HTR-8/SVneo (cell line): Measurements from ENCODE around the gene CNTFR.

Source experiments
- DNase-seq: peaks from one replicate; pipeline ENCODE4 v3.0.0; 2011; ENCODE audit warnings: low spot score, mixed read lengths; ENCODE audit not compliant: insufficient read length
- FAIRE-seq: peaks from 2 replicates; lab custom pipeline; 2011; peaks lifted over from hg19 to GRCh38; lab: Jason Lieb, UNC

The CNTFR gene

GRCh38 chr9:34574571-34574970 lies 15.0 kb downstream of the CNTFR start:
- no peak for DNase-seq
- no peak for FAIRE-seq

DNA sequence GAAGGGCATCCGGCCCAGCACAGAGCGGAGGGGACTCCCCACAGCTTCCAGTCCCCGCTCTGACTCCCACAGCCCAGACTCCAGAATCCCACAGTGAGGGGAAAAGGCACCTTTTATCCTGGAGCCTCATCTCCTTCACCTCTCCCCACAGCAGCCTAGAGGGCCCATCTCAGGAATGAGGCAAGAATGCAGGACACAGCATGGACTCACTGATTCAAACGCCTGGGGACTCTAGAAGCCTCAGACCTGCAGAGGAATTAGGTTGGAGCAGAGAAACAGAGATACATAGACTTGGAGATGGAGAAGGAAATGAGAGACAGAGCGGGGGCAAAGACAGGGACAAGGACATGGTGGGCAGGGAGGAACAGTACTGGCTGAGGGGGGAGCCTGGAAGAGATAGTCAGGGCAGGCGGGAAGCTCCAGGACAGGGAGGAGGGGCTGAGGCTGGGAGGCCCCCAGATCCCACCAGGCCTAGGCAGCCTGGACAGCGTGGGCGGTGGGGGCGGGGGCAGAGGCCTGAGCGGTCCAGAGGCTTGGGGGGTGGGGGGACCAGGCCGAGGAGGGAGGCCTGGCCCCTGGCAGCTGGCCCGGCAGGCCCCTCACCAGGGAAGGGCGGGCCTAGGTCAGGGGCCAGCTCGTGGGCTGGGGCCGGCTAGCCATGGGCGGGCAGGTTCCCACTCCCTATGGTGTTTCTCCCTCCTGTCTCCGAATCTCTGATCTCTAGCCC lies 15.8 kb downstream of the CNTFR start:
- FAIRE-seq: no peak
- no peak for DNase-seq

GRCh38 chr9:34572628-34573027 lies 16.9 kb downstream of the CNTFR start:
- no peak for FAIRE-seq

DNA sequence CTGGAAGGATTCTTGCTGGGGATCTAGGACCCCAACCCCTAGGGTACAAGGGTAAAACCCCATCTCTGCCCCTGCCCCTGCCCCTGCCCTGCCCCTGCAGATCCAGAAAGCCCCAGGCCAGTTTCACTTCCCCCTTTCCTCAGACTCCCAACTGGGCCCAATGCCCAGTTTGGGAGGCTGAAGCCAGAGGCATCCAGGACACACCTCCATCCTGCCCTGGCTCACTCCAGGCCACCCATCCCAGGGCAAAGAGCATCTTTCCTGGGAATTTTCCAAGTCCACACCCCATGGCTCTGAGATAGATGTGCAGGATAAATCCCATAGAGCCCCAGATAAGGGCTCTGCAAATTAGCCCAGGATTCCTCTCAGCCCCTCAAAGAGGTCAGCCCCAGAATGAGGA lies 17.4 kb downstream of the CNTFR start:
- FAIRE-seq (no peak), DNase-seq (no peak)

More at GRCh38 chr9:34572628-34573027, 16.9 kb downstream of the CNTFR start:
- DNase-seq: no peak

- no peak for FAIRE-seq
- no peak for DNase-seq
Observed at GRCh38 chr9:34571481-34571810, 18.1 kb downstream of the CNTFR start.

- DNase-seq (no peak), FAIRE-seq (no peak)
Observed at GRCh38 chr9:34570809-34571480, 18.6 kb downstream of the CNTFR start.

DNA sequence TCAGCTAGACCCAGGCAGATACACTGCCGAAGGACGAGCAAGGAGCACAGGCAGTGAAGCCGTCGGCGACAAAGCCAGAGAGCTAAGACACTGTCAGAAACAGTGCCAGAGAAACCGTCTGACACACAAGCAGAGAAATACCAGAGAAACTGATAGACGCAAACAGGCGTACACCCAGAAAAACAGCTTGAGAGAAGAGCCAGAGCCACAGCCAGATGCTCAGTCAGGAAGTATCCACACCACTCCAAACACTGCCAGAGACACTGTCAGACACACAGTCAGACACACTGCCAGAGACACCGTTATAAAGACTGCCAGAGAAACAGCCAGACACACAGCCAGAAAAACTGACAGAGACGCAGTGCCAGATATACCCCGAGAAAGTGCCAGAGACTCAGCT lies 19.1 kb downstream of the CNTFR start:
- DNase-seq: no peak
- no peak for FAIRE-seq

DNA sequence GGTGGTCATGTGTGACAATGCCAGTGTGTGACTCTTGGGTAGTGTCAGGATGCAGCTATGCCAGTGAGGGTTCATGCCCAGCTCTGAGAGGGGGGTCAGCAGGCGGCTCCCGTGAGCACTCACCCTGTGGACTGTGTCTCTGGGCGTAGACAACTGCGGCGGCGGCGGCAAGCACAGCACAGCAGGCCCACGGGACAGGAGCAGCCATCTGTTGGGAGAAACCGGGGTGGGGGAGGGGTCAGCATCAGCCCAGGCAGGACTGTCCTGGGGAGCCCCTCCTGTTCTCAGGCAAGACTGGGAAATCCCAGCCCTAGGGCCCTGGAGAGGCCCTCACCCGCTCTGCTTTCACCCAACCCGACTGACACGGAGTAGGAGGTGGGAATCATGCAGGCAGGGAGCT lies 20.8 kb downstream of the CNTFR start:
- DNase-seq: no peak

DNA sequence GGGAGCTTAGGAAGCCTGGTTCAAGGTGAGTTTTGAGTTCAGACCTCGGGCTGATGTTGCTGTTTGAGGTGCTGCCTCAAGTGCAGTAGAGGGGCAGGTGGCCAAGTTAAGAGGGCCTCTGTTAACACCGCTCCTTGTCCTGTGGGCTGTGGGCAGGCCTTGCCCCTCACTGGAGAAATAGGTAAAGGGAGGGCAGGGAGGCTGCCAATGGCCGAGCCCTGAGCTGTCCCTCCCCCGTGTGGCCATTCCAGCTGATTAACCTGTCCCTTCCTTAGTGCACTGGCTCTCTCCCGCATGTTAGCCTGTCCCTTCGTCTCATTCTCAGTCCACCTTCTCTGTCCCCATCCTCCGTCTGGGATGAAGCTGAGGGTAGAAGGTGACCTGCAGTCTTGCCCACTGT lies 21.4 kb downstream of the CNTFR start:
- DNase-seq (no peak), FAIRE-seq (no peak)

More for the DNA sequence above, 20.8 kb downstream of the CNTFR start:
- no peak for FAIRE-seq

- DNase-seq (no peak), FAIRE-seq (no peak)
Observed at GRCh38 chr9:34566972-34567371, 22.6 kb downstream of the CNTFR start.

DNA sequence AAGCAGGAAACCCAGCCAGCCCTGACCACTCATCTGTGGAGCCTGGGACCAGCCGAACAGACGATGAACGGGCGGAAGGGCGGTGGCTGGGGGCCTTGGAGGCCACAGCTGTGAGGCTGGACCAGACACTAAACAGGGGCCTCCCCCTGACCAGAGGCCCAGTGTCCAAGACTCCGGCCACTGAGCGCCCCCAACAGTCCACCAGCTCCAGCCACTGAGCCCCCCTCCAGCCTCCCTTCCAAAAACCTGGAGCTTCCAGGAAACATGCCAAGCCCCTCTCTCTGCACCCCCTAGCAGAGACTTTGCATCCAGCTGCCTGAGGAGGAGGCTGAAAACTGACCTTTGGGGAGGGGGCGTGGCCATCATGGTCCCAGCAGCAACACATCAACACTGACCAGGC lies 23.2 kb downstream of the CNTFR start:
- FAIRE-seq: no peak

GRCh38 chr9:34565856-34566255 lies 23.7 kb downstream of the CNTFR start:
- DNase-seq (no peak), FAIRE-seq (no peak)

More for the DNA sequence above, 23.2 kb downstream of the CNTFR start:
- DNase-seq: no peak

- FAIRE-seq: no peak
- DNase-seq: no peak
Observed at GRCh38 chr9:34564617-34565016, 24.9 kb downstream of the CNTFR start.

DNA sequence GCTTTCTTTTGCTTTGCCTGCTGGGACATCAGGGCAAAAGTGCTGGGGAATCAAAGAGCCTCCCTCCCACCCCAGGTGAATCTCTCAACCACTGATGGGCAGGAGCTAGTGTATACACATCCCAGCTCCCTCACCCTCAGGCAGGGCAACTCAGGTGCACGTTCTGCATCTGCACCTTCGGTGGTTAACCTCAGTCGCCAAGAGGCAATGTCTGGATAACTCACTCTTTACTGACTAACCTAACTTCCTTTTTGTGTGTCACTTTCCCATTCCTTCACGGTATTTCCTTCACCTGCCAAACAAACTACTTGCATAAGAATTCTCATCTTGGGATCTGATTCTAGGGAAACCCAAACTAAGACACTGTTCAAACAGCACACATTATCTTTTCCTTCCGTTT lies 26.3 kb downstream of the CNTFR start:
- DNase-seq (no peak), FAIRE-seq (no peak)

- no peak for FAIRE-seq
- no peak for DNase-seq
Observed at GRCh38 chr9:34562135-34562745, 27.3 kb downstream of the CNTFR start.

DNA sequence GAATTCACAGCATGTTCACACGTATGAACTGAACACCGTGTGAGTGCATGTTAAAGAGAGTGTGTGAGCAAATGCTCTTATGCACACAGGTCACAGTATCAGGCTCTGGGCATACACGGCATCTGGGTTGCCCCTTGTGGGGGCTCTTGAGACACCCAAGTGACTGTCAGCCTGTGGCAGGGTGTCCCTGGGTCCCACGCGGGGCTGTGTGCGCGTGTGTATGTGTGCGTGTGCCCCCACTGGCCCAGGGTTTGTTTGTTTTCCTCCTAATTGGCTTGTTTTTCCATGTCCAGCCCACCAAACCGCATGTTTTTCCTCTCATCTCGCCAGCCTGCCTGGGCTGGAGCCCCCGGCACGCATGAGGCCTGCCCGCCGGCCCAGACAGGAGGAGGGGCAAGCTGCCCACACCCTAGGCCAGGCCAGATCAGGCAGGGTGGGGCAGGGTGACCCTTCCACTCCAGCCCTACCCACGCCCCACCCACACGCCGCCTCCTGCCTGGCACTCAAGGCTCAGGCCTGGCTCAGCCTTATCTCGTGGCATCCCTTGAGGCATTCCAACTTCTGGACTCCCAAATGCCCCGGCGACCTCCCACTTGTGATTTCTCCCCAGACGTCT lies 28.8 kb downstream of the CNTFR start:
- FAIRE-seq (no peak), DNase-seq (no peak)

- no peak for FAIRE-seq
Observed at GRCh38 chr9:34559624-34560455, 29.7 kb downstream of the CNTFR start.

DNA sequence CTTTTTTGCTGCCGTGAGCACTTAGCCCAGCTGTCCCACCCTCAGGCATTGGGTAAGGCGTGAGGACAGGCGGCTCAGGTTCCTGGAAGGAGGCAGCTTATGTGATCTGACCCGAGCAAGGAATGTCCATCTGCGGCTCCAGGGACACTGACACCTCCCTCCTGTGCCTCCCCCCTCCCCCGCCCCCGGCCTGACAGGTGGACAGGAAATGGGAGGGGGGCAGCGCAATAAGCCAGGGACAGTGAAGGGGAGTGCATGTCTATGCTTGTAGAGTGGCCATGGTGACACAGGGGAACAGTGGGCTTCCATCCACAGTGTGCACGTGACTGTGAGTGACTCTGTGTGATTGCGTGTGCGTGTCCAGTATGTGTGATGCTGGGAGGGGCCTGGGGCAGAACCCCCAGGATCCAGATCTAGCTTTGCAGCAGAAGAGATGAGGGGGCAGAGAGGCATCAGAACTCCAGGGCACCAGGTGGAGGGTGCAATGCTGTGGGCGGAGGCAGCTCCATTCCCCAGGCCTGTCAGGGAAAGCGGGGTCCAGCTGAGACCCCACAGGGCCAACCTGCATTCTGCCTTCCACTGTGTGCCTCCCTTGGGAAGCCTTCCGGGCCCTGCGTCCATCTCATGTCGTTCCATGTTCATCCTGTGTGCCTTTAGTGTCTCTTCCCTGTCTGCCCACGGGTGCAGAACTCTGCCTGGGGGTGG lies 30.5 kb downstream of the CNTFR start:
- no peak for FAIRE-seq
- DNase-seq: no peak

More at GRCh38 chr9:34559624-34560455, 29.7 kb downstream of the CNTFR start:
- DNase-seq: peak; percentile 26

DNA sequence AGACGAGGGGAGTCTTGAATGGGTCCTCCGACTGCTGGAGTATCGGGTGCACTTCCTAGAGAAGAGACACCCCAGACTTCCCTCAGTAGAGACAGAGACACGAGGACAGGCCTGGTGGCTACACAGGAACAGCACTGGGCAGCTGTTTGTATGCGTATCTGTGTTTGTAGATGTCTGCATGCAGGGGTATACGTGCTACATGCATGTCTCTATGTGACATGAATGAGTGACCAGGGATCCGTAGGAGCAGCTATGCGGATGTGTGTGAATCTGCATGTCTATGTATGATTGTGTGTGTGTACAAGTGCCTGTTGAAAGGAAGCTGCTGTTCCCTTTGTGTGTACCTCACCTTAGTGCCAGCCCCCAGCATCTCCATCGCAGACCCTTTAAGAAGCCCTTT lies 31.2 kb downstream of the CNTFR start:
- no peak for DNase-seq
- no peak for FAIRE-seq
